Mesenteric fat pad (tissue), 1 donor: ENCODE data around the gene INHBA. TPM values are rescaled to one million over a fixed set of nuclear protein-coding genes. Genes with fewer than 3 reads are reported as not detected.

Experiments used
- DNase-seq: peaks from one replicate; pipeline ENCODE4 v3.0.0-alpha.2; 2020; ENCODE audit warnings: low spot score
- total RNA-seq: library from RNA; stranded (reverse); fragmentation: NEBNext Ultra II Directional; extraction: Animal tissue kit (Norgen Biotek cat#: 25700); gene quantifications from one replicate; pipeline ENCODE4 v1.2.1, GENCODE V29; 2021
- donor health status: DM: yes; HTN: yes; CAD: no.

Gene INHBA
- total RNA-seq, 1 donor from 2014 or later, result 1.00 TPM

DNA sequence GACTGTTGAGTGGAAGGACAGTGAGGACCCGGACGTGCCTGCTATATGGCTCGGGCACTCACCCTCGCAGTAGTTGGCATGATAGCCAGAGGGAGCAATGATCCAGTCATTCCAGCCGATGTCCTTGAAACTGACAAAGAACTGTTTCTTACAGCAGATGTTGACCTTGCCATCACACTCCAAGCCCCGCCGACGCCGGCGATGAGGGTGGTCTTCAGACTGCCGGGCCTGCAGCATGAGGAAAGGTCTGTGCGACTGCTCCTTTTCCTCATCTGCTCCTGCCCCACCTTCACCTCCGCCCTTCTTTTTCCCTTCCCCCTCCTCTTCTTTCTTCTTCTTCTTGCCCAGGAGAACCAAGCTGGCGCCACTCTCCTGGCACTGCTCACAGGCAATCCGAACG is 13.1 kb downstream of the INHBA start:
- DNase-seq, result no peak

DNA sequence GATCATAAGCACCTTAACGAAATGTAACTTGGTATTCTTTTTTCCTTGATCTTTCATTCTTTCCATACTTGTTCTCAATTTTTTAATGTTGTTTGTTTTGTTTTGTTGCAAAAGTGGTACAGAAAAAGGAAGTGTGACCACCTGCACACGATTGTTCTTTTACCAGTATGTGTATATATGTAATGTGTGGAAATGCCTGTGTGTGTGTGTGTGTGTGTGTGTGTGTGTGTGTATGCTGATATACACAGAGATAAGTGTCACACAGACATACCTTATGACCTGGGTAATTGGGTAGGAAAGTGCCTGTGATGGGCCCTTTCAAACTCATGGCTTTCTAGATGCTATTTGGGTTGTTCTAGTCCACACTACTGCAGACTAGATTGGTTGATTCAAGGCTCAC is 14.0 kb downstream of the INHBA start:
- DNase-seq, result no peak

DNA sequence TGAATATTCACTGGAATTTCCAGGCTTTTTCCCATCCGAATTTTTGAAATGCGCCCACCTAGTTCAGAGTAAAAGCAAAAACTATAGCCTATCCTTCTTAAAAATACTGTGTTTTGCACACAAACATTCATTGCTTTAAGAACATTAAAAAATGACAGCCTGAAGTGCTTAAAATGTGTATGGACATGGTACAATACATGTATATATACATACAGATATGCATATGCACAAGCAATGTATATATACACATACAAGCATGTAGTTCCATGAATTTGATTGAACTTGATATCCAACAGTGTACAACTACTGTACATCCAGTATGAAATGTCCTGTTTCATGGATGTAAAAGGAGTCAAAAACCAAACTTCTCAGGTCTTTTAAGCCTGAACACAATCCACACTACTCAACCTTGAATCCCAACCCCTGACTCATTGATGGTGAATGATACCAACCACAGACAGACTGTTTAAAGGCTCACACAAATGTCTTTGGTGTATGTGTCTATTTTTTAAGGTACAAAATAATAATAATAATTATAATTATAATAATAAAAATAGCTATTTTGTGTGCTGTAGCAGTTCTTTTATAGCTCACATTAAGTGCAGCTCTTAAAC is 14.8 kb downstream of the INHBA start:
- no peak for DNase-seq

DNA sequence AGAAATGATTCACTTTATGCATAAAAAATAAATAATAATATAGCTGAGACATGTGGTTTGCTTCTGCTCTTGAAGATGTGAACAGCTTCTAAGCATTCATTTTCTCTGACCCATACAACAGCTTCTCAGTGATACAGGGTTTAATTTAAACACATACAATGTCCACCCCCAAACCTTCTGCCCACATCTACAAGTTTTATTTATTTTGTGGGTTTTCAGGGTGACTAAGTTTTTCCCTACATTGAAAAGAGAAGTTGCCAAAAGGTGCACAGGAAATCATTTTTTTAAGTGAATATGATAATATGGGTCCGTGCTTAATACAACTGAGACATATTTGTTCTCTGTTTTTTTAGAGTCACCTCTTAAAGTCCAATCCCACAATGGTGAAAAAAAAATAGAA is 17.2 kb downstream of the INHBA start:
- no peak for DNase-seq

GRCh38 chr7:41682422-41682821 is 20.5 kb downstream of the INHBA start:
- no peak for DNase-seq

DNA sequence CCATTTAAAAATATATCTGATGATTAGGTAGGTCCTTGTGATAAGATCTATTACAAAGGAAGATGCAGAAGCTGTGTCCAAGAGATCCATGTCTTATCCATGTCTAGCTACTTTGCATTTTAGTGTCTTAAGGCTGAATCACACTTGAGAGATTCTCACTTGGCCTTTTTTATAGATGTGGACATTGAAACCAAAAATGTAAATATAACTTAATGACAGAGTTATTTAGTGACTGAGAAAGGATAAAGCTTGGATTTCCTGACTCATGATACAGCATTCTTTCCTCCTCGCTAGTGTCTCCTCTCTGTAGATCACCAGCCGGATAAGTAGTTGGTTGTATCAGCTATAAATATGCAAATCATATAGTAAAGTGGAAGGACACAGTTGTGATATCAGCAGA is 23.3 kb downstream of the INHBA start:
- no peak for DNase-seq

- no peak for DNase-seq
These were observed 28.3 kb downstream of the INHBA start for GRCh38 chr7:41674505-41675023.

- DNase-seq, result no peak
These were observed 41.3 kb downstream of the INHBA start for GRCh38 chr7:41661596-41661995.

DNA sequence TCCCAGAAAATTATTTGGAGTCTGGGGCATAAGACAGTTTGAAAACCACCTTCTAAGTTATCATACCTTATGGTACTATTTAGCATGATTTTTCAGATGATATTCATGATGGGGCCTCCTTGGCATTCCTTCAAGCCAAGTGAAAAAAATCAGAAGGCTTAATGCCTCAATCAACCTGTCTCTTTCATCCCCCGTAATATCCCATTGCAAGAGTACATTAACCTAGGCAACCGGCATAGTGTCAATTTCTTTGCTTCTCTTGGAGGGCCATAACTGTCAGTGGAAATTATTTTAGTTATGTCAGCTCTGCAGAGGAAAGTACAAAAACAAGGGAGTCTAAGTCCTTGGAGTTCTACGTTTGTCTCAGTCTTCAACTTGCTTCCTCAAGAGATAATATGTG is 43.4 kb downstream of the INHBA start:
- no peak for DNase-seq

DNA sequence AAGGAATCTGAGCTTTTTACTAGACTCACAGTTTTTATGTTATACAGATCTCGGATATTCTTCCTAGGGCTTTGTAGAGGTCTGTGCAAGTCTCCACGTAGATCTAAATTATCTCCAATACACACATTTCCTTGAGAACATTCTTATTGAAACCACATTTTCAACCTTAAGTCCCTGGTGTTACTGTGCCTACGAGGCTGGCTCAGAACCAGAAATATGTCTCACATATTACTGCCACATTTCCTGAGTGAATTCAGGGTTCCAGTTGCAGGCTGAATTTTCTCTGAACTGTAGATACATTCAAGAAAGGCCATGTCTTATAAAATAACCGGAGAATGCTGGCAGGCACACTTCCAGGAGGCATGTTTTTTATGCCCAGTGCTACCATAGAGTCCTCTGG is 46.5 kb downstream of the INHBA start:
- DNase-seq, result no peak

DNA sequence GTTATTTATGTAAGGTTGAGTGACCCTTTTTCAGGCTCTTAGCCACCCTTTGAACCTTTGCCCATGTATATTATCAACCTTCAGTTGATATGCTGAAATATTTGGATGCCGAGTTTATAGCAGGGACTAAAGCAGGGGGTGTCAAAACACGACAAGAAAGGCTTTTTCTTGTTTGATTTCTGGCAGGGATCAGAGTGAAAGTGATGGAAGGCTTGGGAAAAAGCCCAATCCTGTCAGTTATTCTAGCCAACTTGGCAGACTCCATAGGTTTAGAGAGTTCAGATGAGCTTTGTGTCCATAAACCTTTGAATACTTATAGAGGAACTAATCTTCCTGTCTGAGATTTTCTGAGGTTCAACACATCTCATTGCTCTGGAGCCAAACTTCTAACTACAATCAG is 47.5 kb downstream of the INHBA start:
- DNase-seq, result no peak

- no peak for DNase-seq
These were observed 50.6 kb downstream of the INHBA start for GRCh38 chr7:41652267-41652666.

DNA sequence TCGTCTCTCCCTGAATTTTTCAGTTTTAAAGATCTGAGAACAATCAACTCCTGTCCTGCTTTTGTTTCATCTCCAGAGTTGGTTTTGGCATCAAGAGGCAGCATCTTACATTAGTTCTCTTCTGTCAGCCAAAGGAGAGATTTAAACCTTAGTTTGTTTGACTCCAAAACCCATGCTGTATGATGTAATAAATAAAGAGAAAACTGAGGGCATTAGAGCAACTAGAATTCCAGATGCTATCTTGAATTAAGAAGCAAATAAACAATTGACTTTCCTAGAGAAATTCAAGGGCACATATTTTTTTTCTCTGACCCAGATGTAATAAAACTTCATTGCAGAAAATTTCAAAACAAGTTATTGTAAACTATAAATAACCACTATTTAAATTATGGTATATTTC is 54.4 kb downstream of the INHBA start:
- no peak for DNase-seq

- DNase-seq, result no peak
These were observed 59.3 kb downstream of the INHBA start for GRCh38 chr7:41643616-41644015.

DNA sequence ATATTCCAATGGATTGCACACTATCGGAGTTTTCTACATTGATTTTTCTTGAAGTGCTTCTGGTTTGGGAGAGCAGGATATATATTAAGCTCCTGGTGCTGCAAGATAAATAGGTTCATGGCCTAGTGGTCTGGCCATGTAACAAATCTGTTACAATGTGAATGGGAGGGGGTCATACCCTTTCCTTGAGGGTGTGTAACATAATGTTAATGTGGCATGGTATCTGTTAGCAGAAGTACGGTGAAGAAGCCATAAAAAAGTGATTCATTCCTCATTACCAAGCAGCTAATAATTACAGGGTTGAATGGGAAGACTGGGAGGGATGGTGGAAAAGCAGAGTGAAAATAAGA is 61.2 kb downstream of the INHBA start:
- DNase-seq, result no peak

GRCh38 chr7:41641011-41641664 is 61.8 kb downstream of the INHBA start:
- DNase-seq, result no peak

DNA sequence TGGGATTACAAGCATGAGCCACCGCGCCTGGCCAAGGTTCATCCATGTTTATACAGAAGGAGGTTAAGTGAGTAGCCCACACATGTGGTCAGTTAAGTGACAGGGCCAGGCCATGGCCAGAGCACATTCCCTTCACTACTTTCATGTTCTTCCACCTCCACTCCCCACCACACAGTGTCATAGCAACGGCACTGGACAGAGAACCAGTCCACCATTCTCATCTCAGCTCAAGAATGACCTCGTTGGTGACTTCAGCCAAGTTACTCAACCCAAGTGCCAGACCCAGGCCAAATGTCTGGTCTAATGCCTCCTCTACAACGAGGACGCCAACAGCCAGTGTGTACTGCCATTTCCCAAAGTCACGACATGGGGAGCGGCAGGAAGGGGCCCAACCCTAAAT is 62.4 kb downstream of the INHBA start:
- no peak for DNase-seq

DNA sequence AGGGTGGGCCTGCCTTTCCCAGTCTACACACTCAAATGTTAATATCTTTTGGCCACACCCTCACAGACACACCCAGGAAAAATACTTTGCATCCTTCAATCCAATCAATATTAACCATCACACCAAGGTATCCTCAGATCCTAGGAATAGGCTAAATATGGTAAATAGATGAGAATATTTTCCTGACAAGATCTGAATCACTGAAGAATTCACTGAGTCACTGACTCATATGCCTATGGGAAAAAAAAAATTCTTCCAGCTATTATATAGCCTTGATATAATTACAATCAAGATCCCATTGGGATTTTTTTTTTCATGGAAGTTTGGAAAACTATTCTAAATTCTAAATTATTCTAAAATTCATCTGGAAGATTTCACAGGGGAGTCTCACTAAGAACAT is 65.8 kb downstream of the INHBA start:
- DNase-seq, result no peak
